ENCODE measurements around the gene PROSER3.

DNA sequence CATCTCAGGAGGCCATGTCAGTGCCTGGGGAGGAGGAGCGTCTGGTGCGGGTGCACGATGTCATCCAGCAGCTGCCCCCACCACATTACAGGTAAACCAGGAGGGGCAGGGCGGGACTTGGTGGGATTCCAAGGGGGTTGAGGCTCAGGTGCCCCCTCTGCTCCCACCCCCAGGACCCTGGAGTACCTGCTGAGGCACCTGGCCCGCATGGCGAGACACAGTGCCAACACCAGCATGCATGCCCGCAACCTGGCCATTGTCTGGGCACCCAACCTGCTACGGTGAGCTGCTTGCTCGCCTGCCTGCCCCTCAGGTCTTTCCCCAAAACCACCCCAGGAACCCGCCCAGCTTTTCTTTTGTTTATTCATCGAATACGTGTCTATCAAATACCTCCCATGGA, 24.6 kb downstream of the PROSER3 start:
- TF ChIP-seq CTCF (IDR thresholded peaks at IDR 0.05) (no peak), POLR2A (IDR thresholded peaks at IDR 0.05) (no peak), EP300 (IDR thresholded peaks at IDR 0.05) (no peak), POLR2AphosphoS5 (IDR thresholded peaks at IDR 0.05) (no peak)

Data from gastroesophageal sphincter (tissue), 3 donors.